Measurements from ENCODE around the gene TBC1D17. TPM values are rescaled to one million over a fixed set of nuclear protein-coding genes. Genes with fewer than 3 reads are reported as not detected.

TBC1D17 gene
- total RNA-seq, 1 donor from 2014 or later = 36.8 TPM

GRCh38 chr19:49860336-49861102, 17.0 kb upstream of the TBC1D17 start:
- peaks cover 6% of the 10 kb centered on the region for H3K4me1 Mint-ChIP-seq (ENCODE audit: unreplicated experiment)
- TF ChIP-seq CTCF (IDR thresholded peaks at IDR 0.05; ENCODE audit: unreplicated experiment) = no peak
- no peak overlapping the region for H3K27ac Mint-ChIP-seq (ENCODE audit: unreplicated experiment)
- H3K9me3 Mint-ChIP-seq (ENCODE audit: unreplicated experiment) = no peaks in the 10 kb centered on the region
- peaks cover 32% of the 10 kb centered on the region for H3K27me3 Mint-ChIP-seq (ENCODE audit: unreplicated experiment)
- peaks cover 35% of the 10 kb centered on the region for H3K36me3 Mint-ChIP-seq (ENCODE audit: low read depth, unreplicated experiment)
- no peak for DNase-seq (ENCODE audit: low spot score)
- no peak overlapping the region for H3K4me3 Mint-ChIP-seq (ENCODE audit: unreplicated experiment)

- Mint-ChIP-seq H3K4me1 (ENCODE audit: unreplicated experiment) (peaks cover 12% of the 10 kb centered on the region), H3K27ac (ENCODE audit: unreplicated experiment) (no peak overlapping the region), H3K27me3 (ENCODE audit: unreplicated experiment) (peaks cover 32% of the 10 kb centered on the region), H3K36me3 (ENCODE audit: low read depth, unreplicated experiment) (peaks cover 37% of the 10 kb centered on the region), H3K9me3 (ENCODE audit: unreplicated experiment) (no peaks in the 10 kb centered on the region), H3K4me3 (ENCODE audit: unreplicated experiment) (no peak overlapping the region)
- no peak for TF ChIP-seq CTCF (IDR thresholded peaks at IDR 0.05; ENCODE audit: unreplicated experiment)
- no peak for DNase-seq (ENCODE audit: low spot score)
These were observed 16.4 kb upstream of the TBC1D17 start for GRCh38 chr19:49861107-49861506.

- no peak overlapping the region for H3K27ac Mint-ChIP-seq (ENCODE audit: unreplicated experiment)
- no peak overlapping the region for H3K4me3 Mint-ChIP-seq (ENCODE audit: unreplicated experiment)
- no peak for DNase-seq (ENCODE audit: low spot score)
- TF ChIP-seq CTCF (IDR thresholded peaks at IDR 0.05; ENCODE audit: unreplicated experiment) = no peak
- H3K4me1 Mint-ChIP-seq (ENCODE audit: unreplicated experiment) = peaks cover 19% of the 10 kb centered on the region
- H3K36me3 Mint-ChIP-seq (ENCODE audit: low read depth, unreplicated experiment) = peaks cover 42% of the 10 kb centered on the region
- H3K27me3 Mint-ChIP-seq (ENCODE audit: unreplicated experiment) = peaks cover 30% of the 10 kb centered on the region
- no peaks in the 10 kb centered on the region for H3K9me3 Mint-ChIP-seq (ENCODE audit: unreplicated experiment)
These were observed 15.7 kb upstream of the TBC1D17 start for GRCh38 chr19:49861541-49862378.

- H3K4me1 Mint-ChIP-seq (ENCODE audit: unreplicated experiment) = peaks cover 19% of the 10 kb centered on the region
- H3K27me3 Mint-ChIP-seq (ENCODE audit: unreplicated experiment) = peaks cover 33% of the 10 kb centered on the region
- DNase-seq (ENCODE audit: low spot score) = peak; percentile 60
- H3K4me3 Mint-ChIP-seq (ENCODE audit: unreplicated experiment) = peak overlapping the region; percentile 85
- TF ChIP-seq CTCF (IDR thresholded peaks at IDR 0.05; ENCODE audit: unreplicated experiment) = no peak
- H3K27ac Mint-ChIP-seq (ENCODE audit: unreplicated experiment) = peak overlapping the region; percentile 80
- H3K9me3 Mint-ChIP-seq (ENCODE audit: unreplicated experiment) = no peaks in the 10 kb centered on the region
- peaks cover 38% of the 10 kb centered on the region for H3K36me3 Mint-ChIP-seq (ENCODE audit: low read depth, unreplicated experiment)
These were observed 14.9 kb upstream of the TBC1D17 start for GRCh38 chr19:49862391-49863253.

All from endothelial cell (in vitro differentiated cells).